Stimulated activated CD8-positive, alpha-beta memory T cell treated with anti-CD3 and anti-CD28 coated beads, Interleukin-2, amount 100 ng/mL, for 48 hours (primary cell): ENCODE data around the gene KIFAP3.
"Not testable (repeated sequence)": the region's sequence is repeated elsewhere in the genome, so short reads cannot be mapped to it uniquely, and the experiment has no call there.

Experiments
- DNase-seq, 2 donors: peaks; one replicate each; pipeline ENCODE4 v3.0.0-alpha.2; 2020; ENCODE audit warnings: low read depth in 2 of 2

Gene KIFAP3

DNA sequence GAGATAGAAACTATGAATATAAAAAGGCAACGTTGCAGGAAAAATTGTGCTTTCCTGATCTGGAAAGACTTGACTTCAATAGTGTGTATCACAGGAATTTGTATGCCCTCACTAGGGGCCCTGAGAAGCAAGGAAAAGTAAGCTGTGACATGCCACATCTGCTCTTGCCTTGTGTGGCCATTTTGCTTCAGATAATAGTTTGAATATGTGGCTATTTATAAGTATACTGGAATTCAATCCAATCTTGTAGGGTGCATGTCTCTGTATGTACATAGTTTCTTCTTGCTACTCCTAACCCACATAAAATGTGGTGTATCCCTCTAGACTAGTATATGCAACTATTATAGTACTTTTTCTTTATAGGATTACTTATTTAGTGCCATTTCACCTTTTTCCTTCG, 149.7 kb downstream of the KIFAP3 start:
- no peak for DNase-seq

DNA sequence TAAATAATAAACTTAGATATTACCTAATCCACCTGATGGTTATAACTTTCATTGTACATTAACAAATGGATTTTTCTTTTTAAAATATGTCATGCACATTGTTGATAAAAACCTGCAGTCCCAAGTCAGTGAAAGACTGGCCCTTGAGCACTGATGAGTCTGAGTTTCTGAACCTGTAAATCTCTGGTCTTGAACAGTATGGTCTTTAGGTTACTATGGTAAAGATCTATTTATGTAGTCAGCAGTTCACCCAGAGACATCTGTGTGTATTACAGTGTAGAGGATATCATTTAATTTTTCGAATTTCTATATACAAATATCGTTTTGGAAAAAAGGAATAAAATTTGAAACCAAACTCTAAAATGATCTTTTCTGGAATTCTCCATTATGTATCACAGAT, 150.4 kb downstream of the KIFAP3 start:
- no peak for DNase-seq

DNA sequence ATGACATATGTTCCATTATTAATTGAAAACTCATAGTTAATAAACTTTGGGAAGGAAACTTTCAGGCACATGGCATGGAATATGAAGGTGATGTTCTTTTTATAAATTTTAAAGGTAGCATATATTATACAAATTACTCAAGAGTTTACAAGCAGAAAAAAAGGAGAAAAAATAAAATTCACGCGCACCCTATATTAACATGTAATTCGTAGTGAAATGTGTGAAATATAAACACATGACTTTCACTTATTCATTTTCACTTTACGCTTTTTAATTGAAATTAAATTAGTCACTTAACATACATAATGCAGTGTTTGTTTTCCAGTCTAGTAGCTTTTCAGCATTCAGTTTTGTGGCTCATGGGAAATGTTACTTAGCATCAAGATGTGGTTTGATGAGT, 153.4 kb downstream of the KIFAP3 start:
- no peak for DNase-seq

DNA sequence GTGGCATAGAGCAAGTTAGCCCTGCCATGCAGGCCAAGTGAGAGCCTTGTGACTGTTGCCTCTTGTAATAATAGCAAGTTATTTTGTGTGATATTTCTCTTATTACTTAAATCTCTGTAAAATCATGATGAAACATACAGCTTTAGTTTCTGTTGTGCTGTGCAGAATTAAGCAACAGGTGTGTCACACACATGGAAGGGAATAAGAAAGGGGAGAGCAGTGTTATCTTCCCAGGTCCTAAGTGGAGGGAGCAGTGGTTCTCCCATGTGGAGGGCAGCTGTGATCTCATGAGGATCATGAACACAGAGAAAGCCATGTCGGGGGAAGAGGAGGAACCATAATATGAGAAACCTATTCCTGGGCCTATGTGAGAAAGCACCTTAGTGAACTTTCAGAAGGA, 155.6 kb downstream of the KIFAP3 start:
- DNase-seq, result no peak

GRCh38 chr1:169918220-169918619, 156.3 kb downstream of the KIFAP3 start:
- not testable (repeated sequence) for DNase-seq

DNA sequence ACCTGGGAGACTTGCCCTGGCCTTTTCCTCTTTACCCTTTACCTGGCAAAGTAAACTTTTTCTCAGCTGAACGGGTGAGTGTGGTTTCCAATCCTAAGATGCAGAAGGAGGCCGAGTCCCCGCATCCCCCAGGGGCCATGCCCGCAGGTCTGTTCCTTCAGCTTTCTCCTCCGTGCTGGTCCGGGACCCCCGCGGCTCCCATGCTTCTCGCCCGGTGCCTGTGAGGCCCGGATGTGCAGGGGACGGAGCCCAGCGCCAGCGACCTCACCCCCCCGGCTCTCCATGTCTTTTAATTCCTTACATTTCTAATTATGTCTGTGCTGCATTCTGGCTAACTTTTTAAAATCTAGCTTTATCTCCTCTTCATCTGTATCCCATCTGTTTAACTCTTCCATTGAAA, 159.3 kb downstream of the KIFAP3 start:
- no peak for DNase-seq

DNA sequence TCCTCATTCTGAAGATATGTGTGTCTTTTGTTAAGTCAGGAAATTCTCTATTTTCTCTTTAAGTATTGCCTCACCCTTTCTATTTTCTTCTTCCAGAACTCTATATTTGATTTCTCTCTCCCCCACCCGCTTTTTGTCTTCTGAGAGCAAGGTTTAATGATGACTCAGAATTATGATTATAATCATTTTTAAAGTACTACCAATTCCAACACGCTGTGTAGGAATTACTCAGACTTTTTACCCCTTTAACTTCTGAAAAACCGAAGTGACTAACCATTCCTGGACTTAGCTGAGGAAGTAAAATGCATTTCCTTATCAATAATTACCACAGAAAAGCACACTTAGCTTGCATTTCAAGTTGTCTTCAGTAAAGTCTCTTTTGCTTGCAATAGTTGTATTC, 160.0 kb downstream of the KIFAP3 start:
- DNase-seq, result no peak

DNA sequence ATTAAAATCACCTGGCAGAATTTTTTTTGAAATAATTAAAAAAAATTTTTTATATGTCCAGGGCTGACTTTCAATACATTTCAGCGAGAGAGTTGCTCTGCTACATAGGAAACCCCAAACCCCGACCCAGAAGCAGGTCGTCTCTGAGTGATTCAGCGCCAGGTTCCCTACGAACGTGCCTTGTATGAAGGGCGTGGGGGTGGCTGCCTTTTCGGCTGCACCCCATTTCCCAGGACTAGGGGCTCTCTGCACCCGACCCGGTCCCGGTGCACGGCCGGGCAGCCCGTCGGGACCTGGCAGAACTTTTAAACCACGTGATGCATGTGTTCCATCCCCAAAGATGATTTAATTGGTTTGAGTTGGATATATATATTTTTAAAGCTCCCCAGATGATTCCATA, 165.0 kb downstream of the KIFAP3 start:
- no peak for DNase-seq

DNA sequence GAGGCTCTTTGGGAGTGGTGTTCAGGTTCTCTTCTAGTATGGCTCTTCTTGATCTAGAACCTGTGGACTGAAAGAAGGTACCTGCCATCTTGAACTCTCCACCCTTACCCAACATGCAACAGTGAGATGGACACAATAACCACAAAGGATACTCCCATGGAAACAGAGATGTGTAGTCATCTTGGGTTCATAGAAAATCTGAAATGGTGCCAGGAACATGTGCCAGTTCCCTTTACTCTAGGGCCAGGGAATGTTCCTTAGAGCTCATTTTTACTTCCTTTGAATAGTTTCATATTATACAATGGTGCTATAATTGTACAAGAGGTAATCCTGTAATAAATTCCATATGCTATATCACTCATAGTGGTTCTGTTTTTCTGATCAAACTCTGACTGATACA, 167.6 kb downstream of the KIFAP3 start:
- no peak for DNase-seq

- no peak for DNase-seq
Observed at GRCh38 chr1:169904834-169905233, 169.7 kb downstream of the KIFAP3 start.

- no peak for DNase-seq
Observed at GRCh38 chr1:169902751-169903150, 171.7 kb downstream of the KIFAP3 start.

DNA sequence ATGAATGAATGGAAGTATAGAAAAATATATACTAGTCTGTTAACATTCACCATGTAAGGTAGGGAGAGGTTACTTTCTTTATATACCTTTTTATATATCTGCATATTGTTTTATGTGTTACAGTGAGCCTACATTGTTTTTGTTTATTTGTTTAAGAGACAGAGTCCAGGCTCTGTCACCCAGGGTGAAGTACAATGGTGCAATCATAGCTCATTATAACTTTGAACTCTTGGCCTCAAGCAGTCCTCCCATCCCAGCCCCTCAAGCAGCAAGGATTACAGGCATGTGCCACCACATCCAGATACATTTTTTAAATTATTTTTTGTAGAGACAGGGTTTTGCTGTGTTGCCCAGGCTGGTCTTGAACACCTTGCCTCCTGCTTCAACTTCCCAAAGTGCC, 173.4 kb downstream of the KIFAP3 start:
- no peak for DNase-seq

- DNase-seq, result no peak
Observed at GRCh38 chr1:169900571-169900970, 173.9 kb downstream of the KIFAP3 start.

DNA sequence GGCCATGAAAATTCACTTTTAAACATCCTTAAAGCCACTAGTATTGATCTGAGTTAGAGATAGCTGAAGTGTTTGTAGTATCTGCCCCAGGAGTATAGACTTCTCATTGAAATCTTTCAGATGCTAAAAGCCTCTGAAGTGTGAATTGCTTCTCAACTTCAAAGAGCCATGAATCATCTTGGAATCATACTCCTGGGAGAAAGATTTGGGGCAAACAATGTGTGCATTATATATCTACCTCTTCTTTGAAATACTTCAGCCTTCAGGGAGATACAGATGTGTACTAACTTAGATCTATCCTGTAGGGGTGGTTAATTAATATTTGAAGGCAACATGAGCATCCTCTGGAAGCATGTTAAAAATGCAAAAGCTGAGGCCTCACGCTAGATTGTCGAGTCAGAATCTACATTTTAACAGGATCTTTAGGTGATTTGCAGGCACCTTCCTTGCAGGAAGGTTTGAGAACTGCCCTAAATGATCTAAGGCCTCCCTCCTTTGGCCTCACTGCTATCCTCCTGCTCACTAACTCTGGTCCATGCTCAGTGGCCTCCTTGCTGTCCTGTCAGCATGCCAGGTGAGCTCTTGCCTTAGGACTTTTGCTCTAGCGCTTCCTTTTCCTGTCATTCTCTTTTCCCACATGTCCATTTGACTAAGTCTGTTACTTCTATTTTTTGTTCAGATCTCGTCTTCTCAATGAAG, 174.8 kb downstream of the KIFAP3 start:
- DNase-seq, result no peak

DNA sequence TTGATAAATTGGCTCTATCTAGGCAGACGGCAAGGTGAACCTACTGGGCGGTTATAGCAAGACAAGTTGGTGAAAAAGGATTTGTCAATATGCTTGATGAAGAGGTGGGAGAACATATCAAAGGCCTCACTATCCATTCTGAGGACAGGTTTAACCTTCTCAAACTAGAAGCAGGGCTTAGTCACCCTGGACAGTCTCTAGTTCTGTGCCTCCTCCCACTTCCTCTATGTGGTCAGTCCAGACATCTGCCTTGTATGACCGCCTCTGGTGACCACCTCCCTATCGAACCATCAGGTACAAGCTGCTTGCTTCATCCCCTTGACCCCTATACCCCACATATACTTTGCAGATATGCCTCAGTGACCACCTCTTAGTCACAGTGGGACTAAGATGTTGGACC, 178.5 kb downstream of the KIFAP3 start:
- no peak for DNase-seq

DNA sequence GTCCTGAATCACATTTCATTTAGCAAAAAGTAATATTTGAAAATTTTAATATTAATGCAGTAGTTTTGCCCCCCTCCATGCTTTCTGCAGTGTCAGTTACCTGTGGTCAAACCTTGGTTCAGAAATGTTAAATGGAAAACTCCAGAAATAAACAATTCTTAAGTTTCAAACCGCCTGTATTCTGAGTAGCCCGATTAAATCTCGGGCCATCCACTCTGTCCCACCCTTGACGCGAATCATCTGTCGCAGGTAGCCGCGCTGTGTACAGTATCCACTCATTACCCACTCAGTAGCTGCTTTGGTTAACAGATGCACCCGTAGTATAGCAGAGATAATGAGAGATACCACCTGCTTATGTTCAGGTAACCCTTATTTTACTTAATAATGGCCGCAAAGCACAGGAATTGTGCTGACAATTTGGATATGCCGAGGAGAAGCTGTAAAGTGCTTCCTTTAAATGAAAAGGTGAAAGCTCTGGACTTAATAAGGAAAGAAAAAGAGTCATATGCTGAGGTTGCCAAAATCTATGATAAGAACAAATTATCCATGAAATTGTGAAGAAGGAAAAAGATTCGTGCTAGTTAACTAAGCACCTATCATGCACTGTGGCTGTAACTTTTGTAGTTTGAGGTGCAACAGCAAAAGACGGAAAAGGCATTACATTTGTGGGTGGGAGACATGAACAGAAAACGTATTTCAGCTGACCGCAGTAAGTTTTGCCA, 179.9 kb downstream of the KIFAP3 start:
- DNase-seq, result no peak

- peak; percentile 73 to 83 for DNase-seq
Observed at GRCh38 chr1:169893645-169894423, 180.7 kb downstream of the KIFAP3 start, which contains the start of gene SCYL3. Gene SCYL3 (minus strand): TSS chr1:169893896. CDS start chr1:169888840, 5,056 bp downstream.

- DNase-seq, result peak in 1 of 2 donors; percentile 28
Observed at GRCh38 chr1:169892927-169893644, 181.4 kb downstream of the KIFAP3 start.

DNA sequence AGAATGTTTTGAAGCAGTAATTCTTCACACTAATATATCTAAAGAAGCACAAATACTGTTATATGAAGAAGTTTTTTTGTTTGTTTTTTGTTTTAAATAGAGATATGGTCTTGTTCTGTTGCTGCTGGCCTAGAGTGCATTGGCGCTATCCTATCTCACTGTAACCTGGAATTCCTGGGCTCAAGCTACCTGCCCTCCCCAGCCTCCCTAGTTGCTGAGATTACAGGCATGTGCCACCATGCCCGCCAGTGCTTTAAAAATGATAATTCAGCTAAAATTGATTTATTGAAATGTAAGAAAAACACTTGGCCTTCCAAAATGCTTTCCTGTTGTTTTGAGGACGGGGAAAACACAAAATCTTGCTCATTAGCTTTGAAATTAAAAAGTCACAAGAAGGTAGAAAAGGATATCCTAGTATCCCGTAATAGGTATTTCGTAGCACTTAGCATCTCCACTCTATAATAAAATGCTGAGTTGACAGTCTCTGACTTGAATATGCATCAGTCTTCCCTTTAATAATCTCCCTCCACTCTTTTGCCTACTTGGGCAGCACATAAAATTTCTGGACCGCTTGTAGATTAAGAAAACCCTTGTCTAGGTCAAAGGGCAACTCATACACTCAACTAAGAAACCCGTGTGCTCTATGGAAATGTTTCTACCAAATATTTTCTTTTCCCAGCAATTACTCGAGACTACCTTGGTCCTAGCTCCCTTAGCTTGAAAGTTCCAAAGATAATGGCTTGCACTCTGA, 182.1 kb downstream of the KIFAP3 start:
- DNase-seq, result no peak

GRCh38 chr1:169891539-169891885, 183.0 kb downstream of the KIFAP3 start:
- no peak for DNase-seq
